AG09319 (cell line): ENCODE measurements around the gene SMYD3.

Source experiments
- DNase-seq: peaks from one replicate; pipeline ENCODE4 v3.0.0-alpha.2; 2010; ENCODE audit warnings: low read depth; ENCODE audit errors: extremely low read depth
- CTCF ChIP-seq: IDR thresholded peaks from 2 replicates; pipeline ENCODE4 v1.5.1; 2011; ENCODE audit warnings: low read depth, mild to moderate bottlenecking, inconsistent platforms, low read length, moderate library complexity

Gene SMYD3

GRCh38 chr1:245997471-245998258 lies 509.4 kb downstream of the SMYD3 start:
- DNase-seq = no peak
- no peak for TF ChIP-seq CTCF

- no peak for DNase-seq
- no peak for TF ChIP-seq CTCF
These were observed 510.3 kb downstream of the SMYD3 start for GRCh38 chr1:245996811-245997210.

- DNase-seq = no peak
- TF ChIP-seq CTCF = no peak
These were observed 511.6 kb downstream of the SMYD3 start for GRCh38 chr1:245995474-245995873.

- no peak for TF ChIP-seq CTCF
- DNase-seq = no peak
These were observed 515.8 kb downstream of the SMYD3 start for GRCh38 chr1:245991266-245991665.

DNA sequence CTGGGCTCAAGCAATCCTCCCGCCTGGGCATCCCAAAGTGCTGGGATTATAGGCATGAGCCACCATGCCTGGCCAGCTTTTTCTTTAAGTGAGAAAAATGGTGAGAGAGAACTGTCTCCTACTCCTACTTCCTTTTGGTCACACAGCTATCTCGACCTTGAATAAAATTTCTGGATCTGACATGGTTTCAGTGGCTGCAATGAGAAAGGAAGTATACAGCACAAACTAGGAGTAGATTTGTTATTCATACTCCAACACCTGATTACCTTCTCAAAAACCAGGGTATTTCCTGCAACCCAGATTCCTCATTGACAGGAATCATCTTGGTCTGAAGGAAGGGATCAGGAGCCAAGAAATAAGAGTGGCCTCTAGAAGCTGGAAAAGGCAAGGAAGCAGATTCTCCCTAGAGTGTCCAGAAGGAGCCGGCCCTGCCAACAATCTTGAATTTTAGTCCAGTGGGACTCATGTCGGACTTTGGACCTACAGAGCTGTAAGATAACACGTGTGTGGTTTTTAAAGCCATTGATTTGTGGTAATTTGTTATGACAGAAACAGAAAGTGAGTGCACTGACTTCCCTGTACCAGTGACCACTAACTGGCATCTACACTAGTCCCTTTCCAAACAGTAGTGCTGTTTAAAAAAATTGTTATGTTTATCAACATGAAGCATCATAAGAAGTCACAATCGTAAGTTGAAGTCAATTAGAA lies 516.6 kb downstream of the SMYD3 start:
- no peak for DNase-seq
- TF ChIP-seq CTCF = no peak

DNA sequence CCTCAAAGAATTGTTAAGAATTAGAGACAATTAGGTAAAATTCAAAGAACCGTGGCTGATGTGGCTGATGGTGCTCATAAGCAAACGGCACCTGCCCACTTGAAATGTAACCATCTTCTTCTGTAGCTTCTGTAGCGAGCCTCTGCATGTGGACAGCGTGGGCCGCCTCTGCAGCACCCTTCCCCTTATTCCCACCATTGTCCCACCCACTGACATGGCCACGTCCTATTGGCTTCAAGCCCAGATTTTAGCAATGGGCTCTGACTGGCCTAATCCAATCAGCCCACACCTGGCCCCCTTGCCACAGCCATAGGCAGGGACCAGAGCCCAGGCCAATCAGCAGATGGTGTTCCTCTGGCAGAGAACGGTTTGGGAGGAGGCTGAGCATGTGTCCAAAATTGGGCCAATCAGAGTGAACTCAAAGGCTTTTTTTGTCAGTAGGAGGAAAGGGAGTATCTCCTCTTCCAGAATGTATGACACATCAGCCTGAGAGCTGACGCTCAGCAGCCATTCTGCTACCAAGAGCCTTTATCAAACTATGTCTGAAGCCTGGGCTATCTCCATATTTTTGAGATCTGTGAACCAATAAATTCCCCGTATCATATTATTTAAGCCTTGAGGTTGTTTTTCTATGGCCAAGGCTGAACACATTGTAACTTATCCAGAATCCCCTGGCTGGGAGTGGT lies 518.5 kb downstream of the SMYD3 start:
- no peak for DNase-seq
- TF ChIP-seq CTCF = no peak

DNA sequence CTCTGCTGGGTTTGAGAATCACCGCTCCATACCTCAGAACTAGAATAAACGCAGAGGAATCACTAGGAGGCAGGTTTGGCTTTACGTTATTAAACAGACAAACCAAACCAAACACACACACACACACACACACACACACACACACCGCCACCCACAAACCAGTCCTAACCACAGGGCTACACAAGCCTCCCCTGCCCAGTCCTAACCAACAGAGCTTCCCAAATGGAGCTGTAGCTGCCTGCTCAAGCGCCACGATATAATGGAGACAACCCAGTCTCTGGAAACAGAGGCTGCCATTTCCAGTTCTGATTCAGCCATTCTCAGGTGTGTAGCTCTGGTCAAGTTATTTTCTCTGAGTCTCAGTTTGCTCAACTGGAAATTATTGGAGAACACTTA lies 519.1 kb downstream of the SMYD3 start:
- TF ChIP-seq CTCF = no peak
- DNase-seq = no peak
